ENCODE data around the gene TOX3. TPM values are rescaled to one million over a fixed set of nuclear protein-coding genes. Genes with fewer than 3 reads are reported as not detected.

The TOX3 gene
- total and polyA plus RNA-seq, 2 of the 8 experiments (the other 6 are each of a cell fraction or from before 2014, with no cell fraction given), result 16.7 to 31.2 TPM

- TF ChIP-seq SIN3A (conservative IDR thresholded peaks at IDR 0.05 in 1 of 2, IDR thresholded peaks at IDR 0.05 in 1 of 2; ENCODE audit: low read depth in 1 of 2, low read length in 2 of 2), result no peak
- no peak for TF ChIP-seq TEAD4 (IDR thresholded peaks at IDR 0.05; ENCODE audit: low read depth, low read length)
- no peak for TF ChIP-seq SUZ12 (IDR thresholded peaks at IDR 0.05; ENCODE audit: low read length)
Measured at GRCh38 chr16:52489894-52490293, 57.0 kb downstream of the TOX3 start (continued).

Data from H1 (cell line).